ENCODE results near the gene SLC22A31. TPM values are rescaled to one million over a fixed set of nuclear protein-coding genes. Genes with fewer than 3 reads are reported as not detected.
"Not testable (repeated sequence)": the region's sequence is repeated elsewhere in the genome, so short reads cannot be mapped to it uniquely, and the experiment has no call there.

SLC22A31 gene
- total RNA-seq, 1 donor from 2014 or later, result 0.13 TPM

DNA sequence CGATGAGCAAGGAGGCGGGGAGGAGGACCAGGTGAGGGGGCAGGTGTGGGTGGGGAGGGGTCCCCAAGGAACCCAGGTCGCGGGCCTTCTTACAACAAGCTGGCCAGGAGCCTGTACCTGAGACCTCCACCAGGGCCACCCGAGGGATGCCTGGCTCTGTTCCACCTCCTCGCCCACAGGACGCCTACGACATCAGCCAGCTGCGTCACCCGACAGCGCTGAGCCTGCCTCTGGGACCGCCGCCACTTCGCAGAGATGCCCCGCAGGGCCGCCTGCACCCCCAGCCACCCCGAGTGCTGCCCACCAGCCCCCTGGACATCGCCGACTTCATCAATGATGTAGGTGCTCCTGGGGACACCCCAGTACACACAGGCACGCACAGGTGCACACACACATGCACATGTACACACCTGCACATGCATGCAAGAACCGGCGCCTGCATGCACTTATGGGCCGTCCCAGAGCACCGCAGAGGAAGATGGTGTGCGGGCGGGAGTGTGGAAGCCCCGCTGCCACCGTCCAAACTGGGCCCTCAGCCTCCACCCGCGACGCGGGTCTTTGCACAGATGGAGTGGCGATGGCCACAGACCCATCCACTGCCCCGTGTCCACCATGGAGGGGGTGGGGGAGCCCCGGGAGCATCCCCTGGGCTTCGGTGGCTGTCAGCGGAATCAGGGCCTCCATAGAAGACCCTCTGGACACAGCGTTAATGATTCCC lies 6.6 kb downstream of the SLC22A31 start:
- DNase-seq (ENCODE audit: low read depth, low spot score), result no peak

GRCh38 chr16:89192956-89193575 lies 7.3 kb downstream of the SLC22A31 start:
- peak; percentile 52 for DNase-seq (ENCODE audit: low read depth, low spot score)

- peak; percentile 74 for DNase-seq (ENCODE audit: low read depth, low spot score)
Observed at GRCh38 chr16:89192186-89192955, 8.0 kb downstream of the SLC22A31 start.

GRCh38 chr16:89191901-89192185 lies 8.5 kb downstream of the SLC22A31 start:
- DNase-seq (ENCODE audit: low read depth, low spot score), result no peak

- no peak for DNase-seq (ENCODE audit: low read depth, low spot score)
Observed at GRCh38 chr16:89191033-89191900, 9.1 kb downstream of the SLC22A31 start.

GRCh38 chr16:89190150-89190958 lies 10.0 kb downstream of the SLC22A31 start:
- no peak for DNase-seq (ENCODE audit: low read depth, low spot score)

- no peak for DNase-seq (ENCODE audit: low read depth, low spot score)
Observed at GRCh38 chr16:89189358-89190025, 10.8 kb downstream of the SLC22A31 start.

DNA sequence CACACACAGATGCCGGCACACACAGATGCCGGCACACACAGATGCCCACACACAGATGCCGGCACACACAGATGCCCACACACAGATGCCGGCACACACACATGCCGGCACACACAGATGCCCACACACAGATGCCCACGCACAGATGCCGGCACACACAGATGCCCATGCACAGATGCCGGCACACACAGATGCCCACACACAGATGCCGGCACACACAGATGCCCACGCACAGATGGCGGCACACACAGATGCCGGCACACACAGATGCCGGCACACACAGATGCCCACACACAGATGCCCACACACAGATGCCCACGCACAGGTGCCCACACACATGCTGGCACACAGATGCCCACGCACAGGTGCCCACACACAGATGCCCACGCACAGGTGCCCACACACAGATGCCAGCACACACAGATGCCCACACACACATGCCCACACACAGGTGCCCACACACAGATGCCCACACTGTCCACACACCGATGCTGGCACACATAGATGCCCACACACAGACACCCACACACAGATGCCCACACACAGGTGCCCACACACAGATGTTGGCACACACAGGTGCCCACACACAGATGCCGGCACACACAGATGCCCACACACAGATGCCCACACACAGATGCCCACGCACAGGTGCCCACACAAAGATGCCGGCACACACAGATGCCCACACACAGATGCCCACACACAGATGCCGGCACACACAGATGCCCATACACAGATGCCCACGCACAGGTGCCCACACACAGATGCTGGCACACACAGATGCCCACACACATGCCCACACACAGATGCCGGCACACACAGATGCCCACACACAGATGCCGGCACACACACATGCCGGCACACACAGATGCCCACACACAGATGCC lies 11.6 kb downstream of the SLC22A31 start:
- DNase-seq (ENCODE audit: low read depth, low spot score), result not testable (repeated sequence)

DNA sequence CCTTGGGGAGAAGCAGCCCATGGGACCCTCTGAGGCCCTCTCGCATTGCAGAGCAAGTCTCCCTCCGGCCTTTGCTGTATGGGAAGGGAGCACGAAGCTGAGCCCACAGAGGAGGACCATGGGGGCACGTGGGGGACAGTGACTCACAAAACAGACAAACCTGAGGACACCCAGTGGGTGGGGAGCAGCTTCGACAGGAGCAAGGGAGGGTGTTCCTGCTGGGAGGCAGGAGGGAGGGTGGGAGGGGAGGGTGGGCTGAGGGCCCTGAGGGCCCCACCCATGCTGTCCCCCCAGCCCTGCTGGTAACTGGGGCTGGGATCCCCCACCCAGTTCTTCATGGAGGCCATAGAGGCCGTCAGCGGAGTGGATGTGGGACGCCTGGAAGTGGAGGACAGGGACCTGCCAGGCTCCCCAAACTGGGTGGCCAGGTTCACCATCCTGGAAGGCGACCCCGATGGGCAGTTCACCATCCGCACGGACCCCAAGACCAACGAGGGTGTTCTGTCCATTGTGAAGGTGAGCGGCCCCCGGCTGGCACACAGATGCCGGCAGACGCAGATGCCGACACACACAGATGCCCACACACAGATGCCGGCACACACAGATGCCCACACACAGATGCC lies 12.5 kb downstream of the SLC22A31 start:
- DNase-seq (ENCODE audit: low read depth, low spot score), result no peak

- DNase-seq (ENCODE audit: low read depth, low spot score), result no peak
Observed at GRCh38 chr16:89187032-89187769, 13.1 kb downstream of the SLC22A31 start.

DNA sequence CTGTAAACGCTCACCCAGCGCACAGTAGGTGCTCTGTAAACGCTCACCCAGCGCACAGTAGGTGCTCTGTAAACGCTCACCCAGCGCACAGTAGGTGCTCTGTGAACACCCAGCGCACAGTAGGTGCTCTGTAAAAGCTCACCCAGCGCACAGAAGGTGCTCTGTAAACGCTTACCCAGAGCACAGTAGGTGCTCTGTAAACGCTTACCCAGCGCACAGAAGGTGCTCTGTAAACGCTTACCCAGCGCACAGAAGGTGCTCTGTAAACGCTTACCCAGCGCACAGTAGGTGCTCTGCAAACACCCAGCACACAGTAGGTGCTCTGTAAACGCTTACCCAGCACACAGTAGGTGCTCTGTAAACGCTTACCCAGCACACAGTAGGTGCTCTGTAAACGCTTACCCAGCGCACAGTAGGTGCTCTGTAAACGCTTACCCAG lies 13.7 kb downstream of the SLC22A31 start:
- not testable (repeated sequence) for DNase-seq (ENCODE audit: low read depth, low spot score)

GRCh38 chr16:89185887-89186592 lies 14.3 kb downstream of the SLC22A31 start:
- DNase-seq (ENCODE audit: low read depth, low spot score), result not testable (repeated sequence)

DNA sequence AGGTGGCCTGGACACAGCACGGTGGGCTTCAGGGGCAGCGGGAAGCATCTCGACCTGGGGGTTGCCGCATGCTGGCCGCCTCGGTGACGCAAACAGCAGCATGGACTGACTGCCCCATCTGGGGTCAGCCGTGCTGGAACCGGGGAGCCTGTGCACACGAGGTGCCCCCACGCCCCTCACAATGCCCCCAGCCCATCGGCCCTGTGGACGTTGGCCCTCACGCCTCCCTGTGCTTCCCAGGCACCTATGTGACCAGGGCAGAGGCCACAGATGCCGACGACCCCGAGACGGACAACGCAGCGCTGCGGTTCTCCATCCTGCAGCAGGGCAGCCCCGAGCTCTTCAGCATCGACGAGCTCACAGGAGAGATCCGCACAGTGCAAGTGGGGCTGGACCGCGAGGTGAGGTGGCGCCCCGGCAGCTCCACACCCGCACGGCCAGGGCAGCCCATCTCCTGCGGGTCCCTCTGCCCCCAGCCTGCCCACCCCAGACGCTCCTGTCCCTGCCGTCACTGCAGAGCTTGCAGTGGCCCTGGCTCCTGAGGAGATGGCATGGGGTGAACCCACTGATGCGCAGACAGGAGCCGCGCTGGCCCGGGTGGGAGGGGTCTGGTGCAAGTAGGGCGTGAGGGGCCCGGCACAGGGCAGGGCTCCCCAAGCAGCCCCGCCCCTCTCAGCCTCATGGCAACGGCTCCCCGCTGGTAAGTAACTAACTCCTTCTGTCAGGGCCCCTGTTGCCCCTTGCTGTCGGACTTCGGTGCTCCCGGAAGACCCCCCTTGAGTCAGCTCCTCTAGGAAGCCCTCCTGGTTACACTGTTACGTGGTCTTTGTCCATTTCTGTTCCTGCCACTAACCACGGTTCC lies 15.2 kb downstream of the SLC22A31 start:
- DNase-seq (ENCODE audit: low read depth, low spot score), result no peak

GRCh38 chr16:89184677-89184932 lies 15.7 kb downstream of the SLC22A31 start:
- DNase-seq (ENCODE audit: low read depth, low spot score), result no peak

DNA sequence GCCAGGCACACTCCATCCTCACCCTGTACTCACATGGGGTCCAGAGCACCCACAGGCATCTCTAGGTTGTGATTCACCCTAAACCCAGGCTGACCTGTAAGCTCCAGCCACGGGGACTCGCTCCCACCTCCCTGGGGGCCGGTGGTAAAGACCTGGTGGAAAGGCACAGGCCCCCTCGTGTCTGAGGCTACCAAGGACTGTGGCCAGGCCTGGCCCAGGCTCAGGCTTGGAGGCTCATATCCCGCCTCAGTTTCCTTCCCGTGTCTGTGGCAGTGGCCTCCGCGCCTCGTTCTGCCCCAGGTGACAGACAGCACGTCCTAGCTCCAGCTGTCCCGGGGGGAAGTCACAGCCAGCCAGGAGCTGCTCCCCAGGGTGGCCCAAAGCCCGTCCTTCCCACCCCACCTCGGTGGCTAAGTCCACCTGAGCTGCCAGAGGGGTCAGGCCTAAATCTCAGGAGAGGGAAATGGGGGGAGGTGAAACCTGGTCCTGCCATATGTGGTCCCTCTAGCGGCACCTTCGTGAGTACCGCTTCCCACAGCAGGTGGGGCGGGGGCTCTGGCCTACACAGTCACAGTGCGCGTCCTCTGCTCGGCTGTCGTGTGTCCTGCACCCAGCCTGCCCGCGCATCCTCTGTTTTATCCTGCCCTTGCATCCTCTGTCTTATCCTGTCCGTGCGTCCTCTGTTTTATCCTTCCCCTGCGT lies 16.2 kb downstream of the SLC22A31 start:
- DNase-seq (ENCODE audit: low read depth, low spot score), result no peak

GRCh38 chr16:89183463-89183862 lies 16.9 kb downstream of the SLC22A31 start:
- DNase-seq (ENCODE audit: low read depth, low spot score), result no peak

Data from pulmonary artery endothelial cell (primary cell).